ENCODE results near the gene ZNF423.

The ZNF423 gene

GRCh38 chr16:49558451-49558850 lies 297.5 kb downstream of the ZNF423 start:
- DNase-seq (ENCODE audit: low read depth in 2 of 2), result no peak

- DNase-seq (ENCODE audit: low read depth in 2 of 2), result no peak
These were observed 299.1 kb downstream of the ZNF423 start for GRCh38 chr16:49556606-49557446.

GRCh38 chr16:49556249-49556605 lies 299.7 kb downstream of the ZNF423 start:
- no peak for DNase-seq (ENCODE audit: low read depth in 2 of 2)

GRCh38 chr16:49554681-49555080 lies 301.2 kb downstream of the ZNF423 start:
- no peak for DNase-seq (ENCODE audit: low read depth in 2 of 2)

- DNase-seq (ENCODE audit: low read depth in 2 of 2), result no peak
These were observed 303.5 kb downstream of the ZNF423 start for GRCh38 chr16:49552313-49552928.

- DNase-seq (ENCODE audit: low read depth in 2 of 2), result no peak
These were observed 305.2 kb downstream of the ZNF423 start for GRCh38 chr16:49550666-49551065.

GRCh38 chr16:49550140-49550539 lies 305.8 kb downstream of the ZNF423 start:
- DNase-seq (ENCODE audit: low read depth in 2 of 2), result no peak

GRCh38 chr16:49548325-49548970 lies 307.5 kb downstream of the ZNF423 start:
- no peak for DNase-seq (ENCODE audit: low read depth in 2 of 2)

GRCh38 chr16:49547448-49547847 lies 308.5 kb downstream of the ZNF423 start:
- no peak for DNase-seq (ENCODE audit: low read depth in 2 of 2)

- DNase-seq (ENCODE audit: low read depth in 2 of 2), result no peak
These were observed 309.2 kb downstream of the ZNF423 start for GRCh38 chr16:49546735-49547134.

GRCh38 chr16:49545741-49546448 lies 310.0 kb downstream of the ZNF423 start:
- no peak for DNase-seq (ENCODE audit: low read depth in 2 of 2)

GRCh38 chr16:49545243-49545642 lies 310.7 kb downstream of the ZNF423 start:
- DNase-seq (ENCODE audit: low read depth in 2 of 2), result no peak

- DNase-seq (ENCODE audit: low read depth in 2 of 2), result no peak
These were observed 311.1 kb downstream of the ZNF423 start for GRCh38 chr16:49544828-49545227.

GRCh38 chr16:49543631-49543946 lies 312.3 kb downstream of the ZNF423 start:
- DNase-seq (ENCODE audit: low read depth in 2 of 2), result no peak

GRCh38 chr16:49542946-49543630 lies 312.8 kb downstream of the ZNF423 start:
- no peak for DNase-seq (ENCODE audit: low read depth in 2 of 2)

GRCh38 chr16:49542391-49542891 lies 313.5 kb downstream of the ZNF423 start:
- no peak for DNase-seq (ENCODE audit: low read depth in 2 of 2)

- no peak for DNase-seq (ENCODE audit: low read depth in 2 of 2)
These were observed 315.1 kb downstream of the ZNF423 start for GRCh38 chr16:49540836-49541235.

- DNase-seq (ENCODE audit: low read depth in 2 of 2), result no peak
These were observed 316.2 kb downstream of the ZNF423 start for GRCh38 chr16:49539758-49540157.

- DNase-seq (ENCODE audit: low read depth in 2 of 2), result no peak
These were observed 317.9 kb downstream of the ZNF423 start for GRCh38 chr16:49537924-49538459.

GRCh38 chr16:49534901-49535610 lies 320.9 kb downstream of the ZNF423 start:
- no peak for DNase-seq (ENCODE audit: low read depth in 2 of 2)

- DNase-seq (ENCODE audit: low read depth in 2 of 2), result no peak
These were observed 322.5 kb downstream of the ZNF423 start for GRCh38 chr16:49533422-49533821.
